Measurements from ENCODE around the gene XCL2.

XCL2 gene

DNA sequence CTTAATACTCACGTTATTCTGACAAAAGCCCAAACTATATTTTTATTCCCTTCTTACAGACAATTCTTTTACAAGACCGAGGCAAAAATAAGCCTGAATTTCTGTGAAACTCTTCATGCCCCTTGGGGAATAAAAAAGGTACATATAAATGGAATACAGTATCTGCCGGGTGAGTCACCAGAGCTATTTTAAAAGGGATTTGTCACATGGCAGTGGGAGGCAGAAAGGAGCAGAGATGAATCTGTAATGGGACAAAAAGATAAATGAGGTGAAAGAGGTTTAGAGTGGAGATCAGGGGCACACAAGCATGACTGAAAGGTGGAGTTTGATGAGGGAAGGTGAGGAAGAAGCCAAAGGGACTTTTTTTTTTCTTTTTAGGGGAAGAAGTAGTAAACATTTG, 41.4 kb upstream of the XCL2 start:
- no peak for TF ChIP-seq RAD21 (IDR thresholded peaks at IDR 0.05; ENCODE audit: low read depth)
- TF ChIP-seq CEBPB (IDR thresholded peaks at IDR 0.05) = no peak
- no peak for TF ChIP-seq YY1 (IDR thresholded peaks at IDR 0.05; ENCODE audit: low read depth)
- no peak for TF ChIP-seq ZBTB7A (IDR thresholded peaks at IDR 0.05; ENCODE audit: low read depth)
- no peak for TF ChIP-seq CREB1 (IDR thresholded peaks at IDR 0.05; ENCODE audit: low read depth)
- TF ChIP-seq TAF1 (IDR thresholded peaks at IDR 0.05; ENCODE audit: low read depth) = no peak
- no peak for TF ChIP-seq EGR1 (IDR thresholded peaks at IDR 0.05)
- TF ChIP-seq, protein P1, sequence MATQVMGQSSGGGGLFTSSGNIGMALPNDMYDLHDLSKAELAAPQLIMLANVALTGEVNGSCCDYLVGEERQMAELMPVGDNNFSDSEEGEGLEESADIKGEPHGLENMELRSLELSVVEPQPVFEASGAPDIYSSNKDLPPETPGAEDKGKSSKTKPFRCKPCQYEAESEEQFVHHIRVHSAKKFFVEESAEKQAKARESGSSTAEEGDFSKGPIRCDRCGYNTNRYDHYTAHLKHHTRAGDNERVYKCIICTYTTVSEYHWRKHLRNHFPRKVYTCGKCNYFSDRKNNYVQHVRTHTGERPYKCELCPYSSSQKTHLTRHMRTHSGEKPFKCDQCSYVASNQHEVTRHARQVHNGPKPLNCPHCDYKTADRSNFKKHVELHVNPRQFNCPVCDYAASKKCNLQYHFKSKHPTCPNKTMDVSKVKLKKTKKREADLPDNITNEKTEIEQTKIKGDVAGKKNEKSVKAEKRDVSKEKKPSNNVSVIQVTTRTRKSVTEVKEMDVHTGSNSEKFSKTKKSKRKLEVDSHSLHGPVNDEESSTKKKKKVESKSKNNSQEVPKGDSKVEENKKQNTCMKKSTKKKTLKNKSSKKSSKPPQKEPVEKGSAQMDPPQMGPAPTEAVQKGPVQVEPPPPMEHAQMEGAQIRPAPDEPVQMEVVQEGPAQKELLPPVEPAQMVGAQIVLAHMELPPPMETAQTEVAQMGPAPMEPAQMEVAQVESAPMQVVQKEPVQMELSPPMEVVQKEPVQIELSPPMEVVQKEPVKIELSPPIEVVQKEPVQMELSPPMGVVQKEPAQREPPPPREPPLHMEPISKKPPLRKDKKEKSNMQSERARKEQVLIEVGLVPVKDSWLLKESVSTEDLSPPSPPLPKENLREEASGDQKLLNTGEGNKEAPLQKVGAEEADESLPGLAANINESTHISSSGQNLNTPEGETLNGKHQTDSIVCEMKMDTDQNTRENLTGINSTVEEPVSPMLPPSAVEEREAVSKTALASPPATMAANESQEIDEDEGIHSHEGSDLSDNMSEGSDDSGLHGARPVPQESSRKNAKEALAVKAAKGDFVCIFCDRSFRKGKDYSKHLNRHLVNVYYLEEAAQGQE (IDR thresholded peaks at IDR 0.05; ENCODE audit: low read depth) = no peak

DNA sequence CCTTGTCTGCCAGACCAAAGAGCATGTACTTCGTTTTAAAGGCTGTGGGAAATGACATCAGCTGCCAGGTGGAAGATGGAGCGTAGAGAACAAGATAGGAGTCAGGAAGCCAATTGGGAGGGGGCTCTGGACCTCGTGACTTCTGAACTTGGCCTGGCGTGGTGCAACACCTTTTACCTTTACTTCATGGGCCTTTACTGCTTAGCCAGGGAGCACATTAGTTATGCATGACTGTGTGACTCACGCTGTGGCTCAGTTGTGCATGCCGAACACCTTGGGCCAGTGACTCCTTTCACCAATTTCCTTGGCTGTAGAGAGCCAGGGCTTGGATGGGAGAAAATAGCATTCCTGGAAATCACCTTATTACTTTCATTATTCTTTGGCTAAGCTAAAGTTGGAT, 39.8 kb upstream of the XCL2 start:
- TF ChIP-seq RAD21 (IDR thresholded peaks at IDR 0.05; ENCODE audit: low read depth) = no peak
- no peak for TF ChIP-seq TAF1 (IDR thresholded peaks at IDR 0.05; ENCODE audit: low read depth)
- peak; percentile 76 for TF ChIP-seq EP300 (IDR thresholded peaks at IDR 0.05; ENCODE audit: borderline replicate concordance)
- peak; percentile 59 for TF ChIP-seq CEBPB (IDR thresholded peaks at IDR 0.05)
- TF ChIP-seq, protein P2, sequence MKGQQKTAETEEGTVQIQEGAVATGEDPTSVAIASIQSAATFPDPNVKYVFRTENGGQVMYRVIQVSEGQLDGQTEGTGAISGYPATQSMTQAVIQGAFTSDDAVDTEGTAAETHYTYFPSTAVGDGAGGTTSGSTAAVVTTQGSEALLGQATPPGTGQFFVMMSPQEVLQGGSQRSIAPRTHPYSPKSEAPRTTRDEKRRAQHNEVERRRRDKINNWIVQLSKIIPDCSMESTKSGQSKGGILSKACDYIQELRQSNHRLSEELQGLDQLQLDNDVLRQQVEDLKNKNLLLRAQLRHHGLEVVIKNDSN (IDR thresholded peaks at IDR 0.05) = peak; percentile 77
- no peak for TF ChIP-seq YY1 (IDR thresholded peaks at IDR 0.05; ENCODE audit: low read depth)
- TF ChIP-seq NFIC (IDR thresholded peaks at IDR 0.05) = peak; percentile 62
- TF ChIP-seq FOXM1 (IDR thresholded peaks at IDR 0.05; ENCODE audit: borderline replicate concordance, low read depth) = no peak
- TF ChIP-seq EGR1 (IDR thresholded peaks at IDR 0.05) = no peak
- peak; percentile 68; the same call in 1 of the 2 replicates for TF ChIP-seq TCF12 (IDR thresholded peaks at IDR 0.05; ENCODE audit: low read depth)
- TF ChIP-seq, protein P3, sequence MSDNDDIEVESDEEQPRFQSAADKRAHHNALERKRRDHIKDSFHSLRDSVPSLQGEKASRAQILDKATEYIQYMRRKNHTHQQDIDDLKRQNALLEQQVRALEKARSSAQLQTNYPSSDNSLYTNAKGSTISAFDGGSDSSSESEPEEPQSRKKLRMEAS (IDR thresholded peaks at IDR 0.05) = no peak; the same call in 1 of the 2 replicates
- no peak for TF ChIP-seq ZBTB7A (IDR thresholded peaks at IDR 0.05; ENCODE audit: low read depth)
- TF ChIP-seq TEAD4 (IDR thresholded peaks at IDR 0.05) = peak; percentile 84

DNA sequence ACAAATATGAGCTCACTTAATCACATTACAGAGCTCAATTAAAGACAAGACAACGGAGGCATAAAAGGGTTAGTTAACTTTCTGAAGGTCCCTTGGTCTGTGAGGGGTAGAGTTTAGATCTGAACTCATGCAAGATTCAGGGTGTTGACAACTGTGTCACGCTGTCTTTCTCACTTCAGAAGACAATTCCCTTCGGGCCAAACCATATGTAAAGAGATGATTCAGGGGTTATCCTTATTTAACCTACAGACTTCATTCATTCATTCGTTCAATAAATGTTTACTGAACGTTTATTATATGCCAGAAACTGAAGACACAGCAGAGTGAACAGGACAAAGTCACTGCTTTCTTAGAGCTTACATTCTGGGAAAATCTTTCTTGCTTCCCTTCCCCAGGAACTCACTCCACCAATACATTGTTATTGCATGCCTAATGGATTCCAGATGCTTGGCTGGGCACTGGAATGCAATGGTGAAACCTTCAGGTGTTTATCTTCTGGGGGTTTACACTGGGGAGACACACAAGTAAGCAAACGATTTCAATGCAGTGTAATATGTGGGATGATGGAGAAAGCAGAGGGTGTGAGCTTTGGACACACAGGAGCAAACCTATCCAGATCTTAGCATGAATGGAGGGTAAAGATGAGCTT, 39.0 kb upstream of the XCL2 start:
- TF ChIP-seq TCF12 (IDR thresholded peaks at IDR 0.05; ENCODE audit: low read depth) = peak; percentile 59; the same call in 1 of the 2 replicates
- peak; percentile 54; the same call in 1 of the 2 replicates for TF ChIP-seq EP300 (IDR thresholded peaks at IDR 0.05; ENCODE audit: borderline replicate concordance)
- peak; percentile 39; the same call in 1 of the 2 replicates for TF ChIP-seq CEBPB (IDR thresholded peaks at IDR 0.05)
- TF ChIP-seq, protein P1 (IDR thresholded peaks at IDR 0.05; ENCODE audit: low read depth) = no peak
- TF ChIP-seq TEAD4 (IDR thresholded peaks at IDR 0.05) = peak; percentile 81

DNA sequence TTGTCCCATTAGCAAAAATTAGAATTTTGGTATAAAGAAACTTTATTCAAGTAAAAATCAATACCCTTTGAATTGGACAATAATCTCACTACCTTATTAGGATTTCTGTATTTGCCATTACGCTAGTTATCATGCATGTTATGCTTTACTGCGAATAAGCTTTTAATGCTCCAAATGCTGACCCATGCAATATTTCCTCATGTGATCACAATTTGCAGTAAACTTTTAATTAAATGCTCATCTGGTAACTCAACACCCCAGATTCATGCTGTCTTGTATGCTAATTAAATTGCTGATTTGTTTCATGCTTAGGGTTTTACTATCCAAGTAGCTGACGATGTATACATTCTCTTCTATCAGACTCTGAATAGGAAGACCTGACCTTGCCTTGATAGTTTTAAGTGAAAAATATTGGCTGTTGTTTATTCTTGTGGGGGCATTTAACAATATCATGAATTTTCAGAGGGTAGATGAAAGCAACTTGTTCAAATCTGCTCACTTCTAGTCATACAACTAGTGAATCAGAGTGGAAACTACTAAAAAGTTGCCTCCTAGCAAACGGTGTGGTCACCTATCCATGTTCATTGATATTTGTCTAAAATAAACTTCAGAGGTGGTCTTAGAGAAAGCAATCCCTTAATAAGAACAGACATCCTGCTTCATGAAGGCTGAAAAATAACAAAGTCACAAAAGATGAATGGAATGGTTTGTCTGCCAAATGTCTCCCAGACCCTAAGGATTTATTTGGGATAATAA, 38.2 kb upstream of the XCL2 start:
- TF ChIP-seq TEAD4 (IDR thresholded peaks at IDR 0.05) (no peak), YY1 (IDR thresholded peaks at IDR 0.05; ENCODE audit: low read depth) (no peak), CEBPB (IDR thresholded peaks at IDR 0.05) (no peak), EGR1 (IDR thresholded peaks at IDR 0.05) (no peak), RAD21 (IDR thresholded peaks at IDR 0.05; ENCODE audit: low read depth) (no peak)
- TF ChIP-seq, protein P3 (IDR thresholded peaks at IDR 0.05) = no peak
- TF ChIP-seq, protein P2 (IDR thresholded peaks at IDR 0.05) = no peak
- TF ChIP-seq, protein P1 (IDR thresholded peaks at IDR 0.05; ENCODE audit: low read depth) = no peak
